Stimulated activated naive CD4-positive, alpha-beta T cell (primary cell): ENCODE measurements around the gene BAD.
A peak's percentile ranks its signal among the peaks of the same experiment; 100 is the strongest.
"Not testable (repeated sequence)": the region's sequence is repeated elsewhere in the genome, so short reads cannot be mapped to it uniquely, and the experiment has no call there.

Experiments
- DNase-seq, 6 experiments: peaks; one replicate each; lab custom pipeline; 2025; lab: John Stamatoyannopoulos, UW

Gene BAD

GRCh38 chr11:64284048-64284961 is at the start of gene BAD:
Gene BAD (minus strand): TSS chr11:64284665. CDS start chr11:64284368, 297 bp downstream.
- DNase-seq, result peak; percentile 80 to 92 (median 90)

DNA sequence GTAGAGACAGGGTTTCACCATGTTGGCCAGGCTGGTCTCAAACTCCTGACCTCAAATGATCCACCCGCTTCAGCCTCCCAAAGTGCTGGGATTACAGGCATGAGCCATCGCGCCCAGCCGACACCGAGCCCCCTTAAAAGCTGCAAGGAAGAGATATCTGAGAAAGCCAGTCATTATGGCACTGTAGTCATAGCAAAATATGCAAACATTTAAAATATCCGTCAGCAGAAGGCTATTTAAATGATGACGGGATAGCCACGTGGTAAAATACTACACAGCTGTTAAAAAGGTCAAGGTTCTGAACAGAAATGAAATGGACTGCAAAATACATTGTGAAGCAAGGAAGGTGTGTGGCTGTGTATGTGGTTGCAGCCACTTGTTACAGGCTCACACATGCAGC is 49.1 kb upstream of the BAD start:
- DNase-seq, result no peak

DNA sequence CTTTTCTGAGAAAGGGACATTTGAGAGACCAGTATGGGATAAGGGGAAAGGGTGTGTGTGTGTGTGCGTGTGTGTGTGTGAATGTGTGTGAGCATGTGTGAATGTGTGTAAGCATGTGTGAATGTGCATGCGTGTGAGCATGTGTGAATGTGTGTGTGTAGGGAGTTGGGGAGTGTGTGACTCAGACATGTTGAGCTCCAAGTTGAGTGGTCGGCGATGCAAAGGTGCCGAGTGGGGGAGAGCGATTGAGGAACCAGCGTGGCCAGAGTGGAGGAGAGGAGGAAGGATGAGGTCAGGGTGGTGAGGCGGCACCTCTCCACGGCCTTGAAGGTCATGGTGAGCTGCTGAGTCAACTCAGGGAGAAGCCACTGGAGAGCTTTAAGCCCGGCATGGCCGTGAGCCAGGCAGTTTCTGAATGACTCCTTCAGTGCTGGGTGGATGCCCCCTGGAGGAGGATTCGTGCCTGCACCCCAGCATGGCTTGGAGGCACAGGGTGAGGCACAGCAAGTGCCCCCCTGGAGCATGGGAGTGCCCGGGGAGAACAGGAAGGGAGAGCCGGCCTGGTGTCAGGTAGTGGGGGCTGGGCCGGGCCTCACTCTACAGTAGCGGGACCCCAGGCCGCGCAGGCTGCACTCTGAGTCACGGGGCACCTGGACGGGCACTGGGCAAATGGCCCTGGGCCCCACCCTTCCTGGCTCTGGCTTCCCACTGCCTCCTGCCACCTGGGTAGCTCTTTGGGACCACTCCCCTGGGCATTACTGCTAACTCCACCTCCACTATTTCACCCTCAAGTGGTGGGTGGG is 47.3 kb upstream of the BAD start:
- DNase-seq, result peak; percentile 6 to 44 (median 33)

- no peak for DNase-seq
Observed at GRCh38 chr11:64330888-64331287, 46.4 kb upstream of the BAD start.

GRCh38 chr11:64327993-64328392 is 43.5 kb upstream of the BAD start:
- DNase-seq, result no peak

DNA sequence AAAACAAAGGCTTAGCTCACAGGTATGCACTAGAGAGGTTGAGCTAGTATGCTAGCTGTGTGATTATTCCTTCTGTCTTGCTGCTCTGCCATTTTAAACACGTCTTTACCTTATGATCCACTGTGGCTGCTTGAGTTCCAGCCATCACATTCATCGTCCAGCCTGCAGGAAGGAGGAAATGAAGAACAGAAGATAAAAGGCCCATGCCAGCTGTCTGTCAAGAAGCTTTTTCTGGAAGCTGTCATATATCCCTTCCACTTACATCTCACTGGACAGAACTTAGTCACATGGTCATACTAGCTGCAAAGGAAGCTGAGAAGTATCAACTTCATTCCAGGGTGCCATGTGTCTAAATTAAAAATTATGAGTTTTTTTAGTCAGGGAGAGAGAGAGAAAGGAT is 42.9 kb upstream of the BAD start:
- no peak for DNase-seq

DNA sequence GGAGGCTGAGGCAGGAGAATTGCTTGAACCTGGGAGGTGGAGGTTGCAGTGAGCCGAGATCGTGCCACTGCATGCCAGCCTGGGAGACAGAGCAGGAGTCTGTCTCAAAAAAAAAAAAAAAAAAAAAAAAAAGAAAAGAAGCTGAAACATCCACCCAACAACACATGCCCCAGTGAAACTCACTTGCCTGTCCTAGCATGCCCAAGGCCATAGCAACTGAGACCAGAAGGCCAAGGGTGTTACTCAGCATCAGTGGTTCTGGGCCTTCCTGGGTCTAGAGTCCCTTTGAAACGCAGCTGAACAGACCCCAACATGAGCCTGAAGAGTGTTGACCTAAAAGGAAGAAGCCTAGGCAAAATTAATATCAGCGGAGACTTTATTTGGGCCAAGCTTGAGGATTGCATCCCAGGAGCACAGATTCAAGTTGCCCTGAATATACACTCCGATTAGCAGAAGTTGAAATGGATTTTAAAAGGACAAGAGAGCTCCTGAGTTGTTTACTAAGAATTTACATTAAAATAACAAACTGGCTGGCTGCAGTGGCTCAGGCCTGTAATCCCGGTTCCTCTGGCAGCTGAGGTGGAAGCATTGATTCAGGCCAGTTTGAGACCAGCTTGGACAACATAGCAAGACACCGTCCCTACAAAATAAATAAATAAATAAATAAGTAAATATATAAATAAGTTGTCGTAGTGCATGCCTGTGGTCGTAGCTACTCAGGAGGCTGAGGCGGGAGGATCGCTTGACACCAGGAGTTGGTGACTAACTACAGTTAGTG is 40.4 kb upstream of the BAD start:
- DNase-seq, result no peak

GRCh38 chr11:64323984-64324383 is 39.5 kb upstream of the BAD start:
- not testable (repeated sequence) for DNase-seq

DNA sequence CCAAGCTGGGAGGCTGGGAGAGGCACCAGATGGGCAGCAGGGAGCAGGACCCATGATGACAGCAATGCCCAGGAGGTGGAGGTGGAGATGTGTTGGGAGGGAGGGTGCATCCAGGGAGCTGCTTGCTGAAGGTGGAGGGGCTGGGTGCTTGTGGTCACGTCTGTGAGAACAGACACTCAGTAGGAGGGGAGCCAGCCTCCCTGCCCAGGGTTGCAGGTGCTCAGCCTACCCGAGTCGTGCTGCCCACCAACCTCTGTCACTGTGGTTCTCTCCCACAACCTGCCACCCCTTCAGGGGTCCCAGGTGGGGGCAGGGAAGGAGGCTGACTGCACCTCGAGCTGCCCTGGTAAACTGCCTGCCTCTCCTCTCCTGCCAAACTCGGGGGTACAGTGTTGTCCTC is 38.9 kb upstream of the BAD start:
- DNase-seq, result no peak

DNA sequence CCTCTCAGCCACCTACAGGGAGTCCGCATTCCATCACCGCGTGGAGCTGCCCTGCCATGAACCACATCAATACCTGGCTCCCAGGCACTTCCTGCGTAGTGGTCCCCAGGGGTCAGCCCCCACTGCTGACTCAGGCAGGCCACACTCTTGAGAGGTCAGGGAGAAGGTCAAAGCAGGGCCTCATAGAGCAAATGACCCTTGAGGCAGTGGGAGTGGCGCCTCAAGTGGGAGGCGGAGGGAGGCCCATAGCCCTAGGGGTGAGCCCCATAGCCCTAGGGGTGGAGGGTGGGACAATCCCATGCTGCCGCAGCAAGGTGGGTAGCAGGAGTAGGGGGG is 38.4 kb upstream of the BAD start:
- no peak for DNase-seq

- DNase-seq, result no peak
Observed at GRCh38 chr11:64321533-64321932, 37.1 kb upstream of the BAD start.

- DNase-seq, result no peak
Observed at GRCh38 chr11:64321026-64321425, 36.6 kb upstream of the BAD start.

DNA sequence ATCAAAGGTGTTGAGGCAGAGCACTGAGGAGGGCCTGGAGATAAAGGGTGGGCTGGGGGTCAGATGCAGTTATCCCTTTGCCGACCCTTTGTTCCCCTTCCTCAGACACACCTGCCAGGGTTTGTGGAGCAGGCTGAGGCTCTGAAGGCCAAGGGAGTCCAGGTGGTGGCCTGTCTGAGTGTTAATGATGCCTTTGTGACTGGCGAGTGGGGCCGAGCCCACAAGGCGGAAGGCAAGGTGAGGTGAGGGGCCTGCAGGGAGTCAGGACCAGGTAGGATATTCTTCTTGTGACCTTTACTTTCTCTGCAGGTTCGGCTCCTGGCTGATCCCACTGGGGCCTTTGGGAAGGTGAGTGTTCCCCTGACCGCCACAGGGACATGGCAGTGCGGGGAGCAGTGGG is 36.1 kb upstream of the BAD start:
- no peak for DNase-seq

GRCh38 chr11:64318766-64319761 is 34.6 kb upstream of the BAD start:
- no peak for DNase-seq

GRCh38 chr11:64317961-64318765 is 33.7 kb upstream of the BAD start, which contains the start of gene PRDX5:
Gene PRDX5 (plus strand): TSS chr11:64318121. CDS start chr11:64318216, 95 bp downstream.
- peak; percentile 91 to 98 (median 94) for DNase-seq

DNA sequence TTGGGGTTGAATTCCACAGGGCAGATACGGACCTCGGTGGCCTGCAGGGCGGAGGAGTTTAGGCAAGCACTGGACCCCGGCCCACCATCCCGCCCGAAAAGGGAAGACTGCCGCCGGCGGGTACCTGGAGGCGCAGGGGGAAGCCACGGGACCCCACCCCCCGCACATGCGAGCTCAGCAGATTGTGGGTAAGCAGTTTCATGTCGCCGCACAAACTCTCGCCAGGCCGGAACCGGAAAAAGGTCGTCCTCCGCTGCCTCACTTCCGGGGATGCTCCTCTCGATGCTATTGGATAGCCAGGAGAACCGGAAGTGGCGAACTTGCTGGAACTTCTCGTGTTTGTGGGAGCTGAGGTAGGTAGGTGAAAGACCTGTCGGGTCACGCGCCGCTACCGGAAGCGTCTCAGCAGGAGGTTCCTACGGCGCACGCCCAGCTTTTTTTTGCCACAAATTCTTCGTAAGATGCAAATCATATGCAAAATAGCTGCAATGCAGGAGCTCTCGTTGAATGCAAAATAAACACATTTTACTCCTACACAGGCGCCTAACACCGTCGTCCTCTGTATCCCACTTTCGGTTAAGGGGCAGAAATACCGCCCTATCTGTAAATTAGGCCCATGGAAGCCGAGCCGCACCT is 33.0 kb upstream of the BAD start, which contains the start of gene TRMT112:
Gene TRMT112, minus strand, starts transcription at position 235 of the 636 bp plus-strand sequence. Its CDS starts 33 bp downstream, at position 202.
- peak; percentile 91 to 98 (median 97) for DNase-seq

GRCh38 chr11:64316672-64317324 is 32.3 kb upstream of the BAD start:
- DNase-seq, result peak in 3 of 6 experiments; percentile 26 to 42 (median 42)

- not testable (repeated sequence) for DNase-seq
Observed at GRCh38 chr11:64315667-64316526, 31.4 kb upstream of the BAD start.
